Smooth muscle cell of the brain vasculature (primary cell): Measurements from ENCODE around the gene ISOC1.

Source experiments
- DNase-seq: peaks from one replicate; pipeline ENCODE4 v3.0.0-alpha.2; 2012; ENCODE audit warnings: low read depth, low spot score

ISOC1 gene

GRCh38 chr5:129094924-129095899 is 663 bp downstream of the ISOC1 start:
- DNase-seq, result no peak

- no peak for DNase-seq
Measured at GRCh38 chr5:129096382-129096991, 1.9 kb downstream of the ISOC1 start.

GRCh38 chr5:129097498-129098296 is 3.1 kb downstream of the ISOC1 start:
- no peak for DNase-seq

GRCh38 chr5:129098488-129099183 is 4.1 kb downstream of the ISOC1 start:
- no peak for DNase-seq

GRCh38 chr5:129099184-129099569 is 4.6 kb downstream of the ISOC1 start:
- DNase-seq, result no peak

- no peak for DNase-seq
Measured at GRCh38 chr5:129101794-129102193, 7.2 kb downstream of the ISOC1 start.

GRCh38 chr5:129103397-129103796 is 8.8 kb downstream of the ISOC1 start:
- DNase-seq, result no peak

- no peak for DNase-seq
Measured at GRCh38 chr5:129104915-129105455, 10.4 kb downstream of the ISOC1 start.

GRCh38 chr5:129107637-129108036 is 13.1 kb downstream of the ISOC1 start:
- DNase-seq, result no peak

- no peak for DNase-seq
Measured at GRCh38 chr5:129110742-129111141, 16.2 kb downstream of the ISOC1 start.

GRCh38 chr5:129111351-129111750 is 16.8 kb downstream of the ISOC1 start:
- DNase-seq, result no peak

- DNase-seq, result no peak
Measured at GRCh38 chr5:129112295-129112694, 17.7 kb downstream of the ISOC1 start.

GRCh38 chr5:129113867-129114266 is 19.3 kb downstream of the ISOC1 start:
- no peak for DNase-seq

GRCh38 chr5:129114539-129115193 is 20.1 kb downstream of the ISOC1 start:
- DNase-seq, result no peak

GRCh38 chr5:129115680-129116079 is 21.1 kb downstream of the ISOC1 start:
- no peak for DNase-seq

GRCh38 chr5:129116797-129117196 is 22.2 kb downstream of the ISOC1 start:
- no peak for DNase-seq

GRCh38 chr5:129118405-129118804 is 23.9 kb downstream of the ISOC1 start:
- no peak for DNase-seq

- no peak for DNase-seq
Measured at GRCh38 chr5:129118826-129119225, 24.3 kb downstream of the ISOC1 start.

- no peak for DNase-seq
Measured at GRCh38 chr5:129120158-129120581, 25.6 kb downstream of the ISOC1 start.

- no peak for DNase-seq
Measured at GRCh38 chr5:129122560-129122959, 28.0 kb downstream of the ISOC1 start.

GRCh38 chr5:129124608-129125007 is 30.1 kb downstream of the ISOC1 start:
- DNase-seq, result no peak
